Lung (tissue), 12 donors: ENCODE measurements around the gene ERICH6. TPM values are rescaled to one million over a fixed set of nuclear protein-coding genes. Genes with fewer than 3 reads are reported as not detected.
"Not testable (repeated sequence)": the region's sequence is repeated elsewhere in the genome, so short reads cannot be mapped to it uniquely, and the experiment has no call there.

ENCODE experiments used
- ATAC-seq: fragments of 200-7000 bp; cut with Tn5 transposase; one replicate; pipeline ENCODE4 v1.9.1; 2020; ENCODE audit warnings: moderate number of reproducible peaks; ENCODE audit not compliant: insufficient read depth, low FRiP score
- DNase-seq, 3 donors: peaks; one replicate each; pipeline ENCODE4 v3.0.0-alpha.2; 2013 to 2017
- H3K27ac ChIP-seq, 2 donors: one replicate each; pipeline ENCODE4 v1.5.1; 2013; ENCODE audit warnings: mild to moderate bottlenecking in 2 of 2, moderate library complexity in 2 of 2, control low read depth in 1 of 2, inconsistent platforms in 1 of 2, low read depth in 1 of 2, low read length in 1 of 2
- H3K27me3 ChIP-seq, 3 donors: one replicate each; pipeline ENCODE4 v1.5.1; 2013; ENCODE audit warnings: low read length in 2 of 3; ENCODE audit not compliant: control insufficient read depth in 3 of 3, insufficient read depth in 3 of 3
- H3K36me3 ChIP-seq, 4 donors: one replicate each; pipeline ENCODE4 v1.5.1; 2013; ENCODE audit warnings: low read length in 4 of 4, mild to moderate bottlenecking in 1 of 4, moderate library complexity in 1 of 4; ENCODE audit not compliant: control insufficient read depth in 4 of 4, insufficient read depth in 4 of 4
- H3K4me1 ChIP-seq, 5 donors: one replicate each; pipeline ENCODE4 v1.5.1; 2013; ENCODE audit warnings: low read length in 5 of 5, mild to moderate bottlenecking in 2 of 5, moderate library complexity in 1 of 5; ENCODE audit not compliant: control insufficient read depth in 5 of 5, insufficient read depth in 5 of 5
- H3K4me3 ChIP-seq: one replicate; pipeline ENCODE4 v1.5.1; 2013; ENCODE audit warnings: mild to moderate bottlenecking, control low read depth, moderate library complexity
- H3K9ac ChIP-seq, 2 donors: one replicate each; pipeline ENCODE4 v1.5.1; 2013; ENCODE audit warnings: low read length in 2 of 2, control low read depth in 1 of 2; ENCODE audit not compliant: insufficient read depth in 1 of 2
- H3K9me3 ChIP-seq, 4 donors: one replicate each; pipeline ENCODE4 v1.5.1; 2013; ENCODE audit warnings: low read length in 3 of 4, mild to moderate bottlenecking in 1 of 4, moderate library complexity in 1 of 4; ENCODE audit not compliant: control insufficient read depth in 4 of 4, insufficient read depth in 3 of 4
- WGBS, 2 donors: extraction: QIAGEN DNeasy Blood & Tissue Kit; methylation state at CpG; one replicate each; pipeline ENCODE4 v1.1.7; 2013; 5-methylcytosine and 5-hydroxymethylcytosine counted together
- polyA plus RNA-seq, 2 donors: library from polyadenylated mRNA; stranded (reverse); fragments of 200-250 nt; gene quantifications; one replicate each; pipeline ENCODE4 v1.2.1, GENCODE V29; 2013
- total RNA-seq, 2 donors: library from RNA; depleted of rRNA in 1 of 2; stranded (reverse); fragments of >200 nt in 1 of 2; gene quantifications; one replicate each; pipeline ENCODE4 v1.2.1, GENCODE V29; 2014 to 2021
- TF ChIP-seq, protein P1 (sequence below): IDR thresholded peaks from 2 replicates; pipeline ENCODE4 v1.5.1; 2012; ENCODE audit warnings: mild to moderate bottlenecking; ENCODE audit errors: control extremely low read depth, extremely low read depth
- donor health status: control.
- donor health status: control.
- donor health status: Bipolar disorder and iron deficiency.
- donor health status: healthy.
- donor health status: DM: yes; HTN: yes; CAD: no.

ERICH6 gene
- total and polyA plus RNA-seq, 4 donors, result 0.49 TPM; not detected in 3

DNA sequence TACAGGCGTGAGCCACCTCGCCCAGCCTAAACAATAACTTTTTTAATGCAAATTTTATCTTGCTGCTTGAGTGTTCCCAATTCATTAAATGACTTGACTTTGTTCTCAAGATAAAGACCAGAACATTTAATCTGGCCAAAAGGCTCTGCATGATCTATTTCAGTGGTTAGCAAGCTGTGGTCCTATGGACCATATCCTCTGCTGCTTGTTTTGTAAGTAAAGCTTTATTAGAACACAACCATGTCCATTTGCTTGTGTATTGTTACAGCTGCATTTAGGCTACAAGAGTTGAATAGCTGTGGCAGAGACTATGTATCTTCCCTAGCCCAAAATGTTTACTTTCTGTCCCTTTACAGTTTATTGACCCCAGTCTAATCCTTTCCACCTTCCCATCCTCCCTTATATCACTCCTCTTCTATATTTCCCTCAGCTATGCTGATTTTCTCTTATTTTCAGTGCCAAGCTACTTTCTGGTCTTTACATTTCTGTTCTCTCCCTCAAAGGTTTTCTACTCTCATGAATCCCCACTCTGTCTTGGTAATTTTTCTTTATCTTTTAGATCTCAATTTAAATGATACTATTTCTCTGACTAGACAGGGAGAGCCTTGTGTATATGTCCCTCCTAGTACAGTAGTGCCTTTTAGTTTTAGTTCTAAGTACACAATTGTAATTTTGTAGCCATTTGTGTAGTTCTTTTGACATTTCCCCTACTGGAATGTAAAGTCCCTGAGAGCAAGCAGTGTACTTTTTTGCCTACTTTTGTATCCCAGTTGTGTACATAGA, 77.4 kb downstream of the ERICH6 start:
- H3K9me3 ChIP-seq, result no peaks in the 10 kb centered on the region
- no peaks in the 10 kb centered on the region for H3K4me1 ChIP-seq
- TF ChIP-seq, protein P1, sequence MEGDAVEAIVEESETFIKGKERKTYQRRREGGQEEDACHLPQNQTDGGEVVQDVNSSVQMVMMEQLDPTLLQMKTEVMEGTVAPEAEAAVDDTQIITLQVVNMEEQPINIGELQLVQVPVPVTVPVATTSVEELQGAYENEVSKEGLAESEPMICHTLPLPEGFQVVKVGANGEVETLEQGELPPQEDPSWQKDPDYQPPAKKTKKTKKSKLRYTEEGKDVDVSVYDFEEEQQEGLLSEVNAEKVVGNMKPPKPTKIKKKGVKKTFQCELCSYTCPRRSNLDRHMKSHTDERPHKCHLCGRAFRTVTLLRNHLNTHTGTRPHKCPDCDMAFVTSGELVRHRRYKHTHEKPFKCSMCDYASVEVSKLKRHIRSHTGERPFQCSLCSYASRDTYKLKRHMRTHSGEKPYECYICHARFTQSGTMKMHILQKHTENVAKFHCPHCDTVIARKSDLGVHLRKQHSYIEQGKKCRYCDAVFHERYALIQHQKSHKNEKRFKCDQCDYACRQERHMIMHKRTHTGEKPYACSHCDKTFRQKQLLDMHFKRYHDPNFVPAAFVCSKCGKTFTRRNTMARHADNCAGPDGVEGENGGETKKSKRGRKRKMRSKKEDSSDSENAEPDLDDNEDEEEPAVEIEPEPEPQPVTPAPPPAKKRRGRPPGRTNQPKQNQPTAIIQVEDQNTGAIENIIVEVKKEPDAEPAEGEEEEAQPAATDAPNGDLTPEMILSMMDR, result no peak
- DNase-seq (no peak), ATAC-seq (no peak)
- no peak overlapping the region for H3K4me3 ChIP-seq
- H3K9ac ChIP-seq, result no peak overlapping the region
- no peaks in the 10 kb centered on the region for H3K27me3 ChIP-seq
- peaks cover 3 to 14% (median 10%) of the 10 kb centered on the region in 4 donors for H3K36me3 ChIP-seq
- 97 to 98% methylated on average over 2 of the region's 2 CpGs for WGBS, 2 donors
- H3K27ac ChIP-seq, result no peak overlapping the region

DNA sequence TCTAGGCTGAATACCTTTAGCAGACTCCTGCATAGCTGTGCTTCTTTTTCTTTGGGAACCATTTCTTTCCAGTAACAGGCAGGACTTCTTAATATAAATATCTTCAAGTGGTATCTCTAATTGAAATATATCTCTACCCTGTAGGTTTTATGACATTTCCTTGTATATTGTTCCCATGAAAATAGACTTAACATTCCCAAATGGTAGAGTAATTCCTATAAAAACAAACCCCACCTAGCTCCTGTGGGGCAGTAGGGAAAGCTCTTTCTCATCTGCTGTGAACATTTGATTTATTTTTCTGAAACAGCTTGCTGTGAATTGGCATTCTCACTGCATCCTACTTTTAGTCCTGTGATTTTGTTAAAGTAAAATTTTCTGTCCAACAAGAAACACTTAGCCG, 79.8 kb downstream of the ERICH6 start:
- no peak for DNase-seq
- TF ChIP-seq, protein P1, result no peak
- 94 to 100% methylated on average over 1 of the region's 1 CpG for WGBS, 2 donors
- Histone ChIP-seq H3K36me3 (peaks cover 3 to 9% (median 7%) of the 10 kb centered on the region in 4 donors), H3K27me3 (no peaks in the 10 kb centered on the region), H3K9ac (no peak overlapping the region), H3K9me3 (no peaks in the 10 kb centered on the region), H3K27ac (no peak overlapping the region), H3K4me3 (no peak overlapping the region), H3K4me1 (peaks cover 0 to 3% (median 0%) of the 10 kb centered on the region in 5 donors)
- no peak for ATAC-seq

DNA sequence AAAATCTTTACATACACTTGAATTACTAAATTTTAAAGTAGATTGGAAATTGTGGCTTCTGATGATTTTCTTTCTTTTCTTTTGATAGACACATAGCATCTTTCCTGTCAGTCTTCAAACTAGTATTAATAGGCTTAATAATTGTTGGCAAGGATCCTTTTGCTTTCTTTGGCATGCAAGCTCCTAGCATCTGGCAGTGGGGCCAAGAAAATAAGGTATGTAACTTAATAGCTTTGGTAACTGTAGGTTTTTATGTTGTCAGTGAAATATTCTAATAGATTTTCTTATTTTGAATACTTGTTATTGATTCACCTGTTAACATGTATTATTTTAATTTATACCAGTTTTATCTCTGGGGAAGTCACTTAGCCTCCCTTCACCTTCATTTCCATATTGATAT, 80.8 kb downstream of the ERICH6 start:
- H3K27ac ChIP-seq, DNase-seq, H3K9ac ChIP-seq, H3K27me3 ChIP-seq, H3K4me3 ChIP-seq, H3K4me1 ChIP-seq, ATAC-seq, H3K9me3 ChIP-seq: not testable (repeated sequence)
- peaks cover 3 to 15% (median 7%) of the 10 kb centered on the region in 4 donors for H3K36me3 ChIP-seq

DNA sequence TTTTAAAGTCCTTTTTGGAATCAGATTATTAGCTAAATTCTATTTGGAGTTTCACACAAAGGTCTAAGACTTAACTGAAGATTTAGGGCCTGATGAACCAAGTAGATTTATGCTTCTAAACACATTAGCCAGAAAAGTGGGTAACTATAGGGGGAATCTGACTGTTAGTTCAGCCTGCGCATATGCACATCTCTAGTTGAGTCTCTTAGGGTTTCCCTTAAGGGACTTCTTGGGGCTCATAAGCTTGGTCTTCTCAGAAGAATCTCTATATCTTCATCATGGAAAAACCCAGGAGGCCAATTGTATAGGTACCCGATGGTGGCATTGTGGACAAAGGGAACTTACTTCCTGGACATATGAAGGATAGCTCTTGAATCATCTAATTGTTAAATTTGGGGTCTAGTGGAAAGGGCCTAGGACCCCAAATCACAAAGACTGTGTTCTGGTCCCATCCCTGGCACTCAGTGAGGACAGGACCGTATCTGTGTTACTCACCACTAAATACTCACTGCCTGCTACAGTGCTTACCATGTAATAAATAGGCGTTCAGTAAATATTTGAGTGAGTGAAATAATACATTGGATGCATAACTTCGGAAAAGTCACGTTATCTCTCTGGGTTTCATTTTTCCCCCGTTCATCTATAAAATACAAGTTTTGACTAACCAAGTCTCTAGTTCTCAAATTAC, 83.6 kb downstream of the ERICH6 start:
- ATAC-seq (no peak), DNase-seq (no peak)
- H3K27ac ChIP-seq, result no peak overlapping the region
- no peak overlapping the region for H3K9ac ChIP-seq
- peaks cover 0 to 3% (median 0%) of the 10 kb centered on the region in 5 donors for H3K4me1 ChIP-seq
- no peak overlapping the region for H3K4me3 ChIP-seq
- TF ChIP-seq, protein P1, result no peak
- no peaks in the 10 kb centered on the region for H3K27me3 ChIP-seq
- peaks cover 0 to 8% (median 0%) of the 10 kb centered on the region in 4 donors for H3K36me3 ChIP-seq
- 91 to 93% methylated on average over 7 of the region's 7 CpGs for WGBS, 2 donors
- H3K9me3 ChIP-seq, result no peaks in the 10 kb centered on the region
